Neural cell (in vitro differentiated cells): Measurements from ENCODE around the gene APOA1. TPM values are rescaled to one million over a fixed set of nuclear protein-coding genes. Genes with fewer than 3 reads are reported as not detected.

Source experiments
- H2AFZ ChIP-seq: fragments of 200-600, 300-800 bp; sonication (generic), shearing (Covaris generic); 2 replicates; pipeline ENCODE4 v1.6.0; 2014; ENCODE audit warnings: low read depth, mild to moderate bottlenecking, antibody characterized with exemption, low read length, moderate library complexity
- H3F3A ChIP-seq: fragments of 200-600 bp; shearing (Covaris generic); 2 replicates; pipeline ENCODE4 v1.6.1; 2016; ENCODE audit warnings: mild to moderate bottlenecking, moderate library complexity, mixed read lengths, antibody characterized with exemption, low read length; ENCODE audit not compliant: insufficient read depth, poor library complexity, severe bottlenecking
- H3K27ac ChIP-seq: fragments of 200-600, 300-800 bp; sonication (generic), shearing (Covaris generic); 2 replicates; pipeline ENCODE4 v1.5.1; 2014; ENCODE audit warnings: mild to moderate bottlenecking, low read length, moderate library complexity
- H3K27me3 ChIP-seq: fragments of 300-800, 200-600 bp; sonication (generic), shearing (Covaris generic); 2 replicates; pipeline ENCODE4 v1.6.0; 2014; ENCODE audit warnings: mild to moderate bottlenecking, low read depth, low read length, moderate library complexity; ENCODE audit not compliant: insufficient read depth
- H3K36me3 ChIP-seq: fragments of 300-800, 200-600 bp; sonication (generic), shearing (Covaris generic); 2 replicates; pipeline ENCODE4 v1.5.1; 2014; ENCODE audit warnings: mild to moderate bottlenecking, antibody characterized with exemption, low read length, moderate library complexity; ENCODE audit not compliant: insufficient read depth
- H3K4me2 ChIP-seq: fragments of 300-800, 200-600 bp; sonication (generic), shearing (Covaris generic); 2 replicates; pipeline ENCODE4 v1.6.0; 2014; ENCODE audit warnings: mild to moderate bottlenecking, low read length
- H3K4me3 ChIP-seq: fragments of 300-800, 200-600 bp; sonication (generic), shearing (Covaris generic); 2 replicates; pipeline ENCODE4 v1.5.1; 2014; ENCODE audit warnings: mild to moderate bottlenecking, low read length, moderate library complexity
- H3K79me2 ChIP-seq: fragments of 200-600 bp; shearing (Covaris generic); replicated peaks from 2 replicates; pipeline ENCODE4 v1.6.0; 2014; ENCODE audit warnings: mild to moderate bottlenecking, low read length, moderate library complexity; ENCODE audit not compliant: insufficient read depth
- H3K9ac ChIP-seq: fragments of 300-800, 200-600 bp; sonication (generic), shearing (Covaris generic); 2 replicates; pipeline ENCODE4 v1.6.1; 2016; ENCODE audit warnings: mild to moderate bottlenecking, low read length, mixed read lengths
- H3K9me2 ChIP-seq: fragments of 200-600 bp; shearing (Covaris generic); 2 replicates; pipeline ENCODE4 v1.6.1; 2016; ENCODE audit warnings: mild to moderate bottlenecking, low read length, mixed read lengths; ENCODE audit not compliant: insufficient read depth
- H3K9me3 ChIP-seq: fragments of 200-600, 300-800 bp; sonication (generic), shearing (Covaris generic); 2 replicates; pipeline ENCODE4 v1.6.1; 2016; ENCODE audit warnings: mild to moderate bottlenecking, mixed run types, low read length, moderate library complexity, mixed read lengths
- H4K20me1 ChIP-seq: fragments of 200-600 bp; shearing (Covaris generic); 2 replicates; pipeline ENCODE4 v1.6.1; 2016; ENCODE audit warnings: mild to moderate bottlenecking, mixed run types; ENCODE audit not compliant: insufficient read depth
- EP300 ChIP-seq: fragments of 450-650 bp; conservative IDR thresholded peaks from 2 replicates; pipeline ENCODE4 v1.6.1; 2014; ENCODE audit warnings: antibody characterized with exemption, mild to moderate bottlenecking, moderate library complexity; ENCODE audit not compliant: poor library complexity, severe bottlenecking
- EZH2 ChIP-seq: fragments of 200-600, 300-800 bp; shearing (Covaris generic), sonication (generic); IDR thresholded peaks from 2 replicates; pipeline ENCODE4 v1.6.1; 2014; ENCODE audit warnings: antibody characterized with exemption, low read length, borderline replicate concordance, mild to moderate bottlenecking; ENCODE audit not compliant: insufficient read depth, poor library complexity, severe bottlenecking
- POLR2AphosphoS5 ChIP-seq: IDR thresholded peaks from 2 replicates; pipeline ENCODE4 v1.6.1; 2012
- RAD21 ChIP-seq: fragments of 450-650 bp; conservative IDR thresholded peaks from 2 replicates; pipeline ENCODE4 v1.6.1; 2014; ENCODE audit warnings: antibody characterized with exemption, mild to moderate bottlenecking, moderate library complexity
- SMC3 ChIP-seq: fragments of 450-650 bp; conservative IDR thresholded peaks from 2 replicates; pipeline ENCODE4 v1.6.1; 2014; ENCODE audit warnings: antibody characterized with exemption, mild to moderate bottlenecking, moderate library complexity; ENCODE audit not compliant: poor library complexity
- TAF1 ChIP-seq: IDR thresholded peaks from 2 replicates; pipeline ENCODE4 v1.6.1; 2012; ENCODE audit warnings: low read depth
- polyA plus RNA-seq: library from polyadenylated mRNA; depleted of rRNA; stranded (reverse); fragments of >200 nt; gene quantifications from 2 replicates; pipeline ENCODE4 v1.2.3, GENCODE V29; 2014
- TF ChIP-seq, protein P1 (sequence below): IDR thresholded peaks from 2 replicates; pipeline ENCODE4 v1.6.1; 2012; ENCODE audit warnings: borderline replicate concordance
- TF ChIP-seq, protein P2 (sequence below): fragments of 450-650 bp; IDR thresholded peaks from 2 replicates; pipeline ENCODE4 v1.5.1; 2014; ENCODE audit warnings: antibody characterized with exemption, mild to moderate bottlenecking, moderate library complexity; ENCODE audit not compliant: poor library complexity, severe bottlenecking

APOA1 gene
- polyA plus RNA-seq, 1 donor from 2014 or later, result not detected

DNA sequence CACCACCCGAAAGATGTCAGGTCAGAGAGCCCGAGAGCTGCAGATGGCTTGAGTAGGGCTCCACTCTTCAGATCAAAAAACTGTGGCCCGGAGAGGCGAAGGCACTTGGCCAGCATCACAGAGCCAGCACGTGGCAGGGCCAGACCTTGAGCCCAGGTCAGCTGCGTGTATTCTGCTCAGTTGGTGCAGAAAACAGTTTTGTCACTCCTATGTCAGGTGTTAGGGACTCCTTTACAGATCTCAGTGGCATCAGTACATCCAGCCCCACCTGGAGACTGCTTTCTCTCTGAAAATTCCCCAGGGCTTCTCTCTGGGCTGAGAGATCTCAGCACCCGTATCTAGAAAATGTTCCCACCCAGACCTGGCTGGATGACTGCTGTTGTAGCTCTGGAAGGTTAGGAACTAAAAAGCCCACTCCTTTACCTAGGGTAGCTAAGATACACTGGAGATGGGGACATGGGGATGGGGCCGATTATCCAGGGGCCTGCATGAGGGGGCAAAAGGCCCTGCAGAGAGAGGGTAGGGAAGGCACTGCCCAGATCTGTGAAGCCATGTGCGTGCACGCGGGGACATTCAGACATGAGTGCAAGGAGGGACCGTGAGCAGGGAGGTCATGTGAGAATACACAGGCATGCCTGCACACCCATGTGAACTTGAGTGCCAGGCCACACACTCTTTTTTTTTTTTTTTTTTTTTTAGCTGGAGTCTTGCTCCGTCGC, 3.4 kb downstream of the APOA1 start:
- Histone ChIP-seq H3K79me2 (no peaks in the 10 kb centered on the region), H4K20me1 (no peaks in the 10 kb centered on the region), H3K4me2 (no peak overlapping the region), H3K27ac (no peak overlapping the region), H3K9ac (no peak overlapping the region), H2AFZ (no peak overlapping the region), H3K36me3 (no peaks in the 10 kb centered on the region), H3K9me2 (no peaks in the 10 kb centered on the region), H3F3A (no peaks in the 10 kb centered on the region), H3K27me3 (no peaks in the 10 kb centered on the region), H3K4me3 (no peak overlapping the region), H3K9me3 (no peaks in the 10 kb centered on the region)
- no peak for TF ChIP-seq TAF1

DNA sequence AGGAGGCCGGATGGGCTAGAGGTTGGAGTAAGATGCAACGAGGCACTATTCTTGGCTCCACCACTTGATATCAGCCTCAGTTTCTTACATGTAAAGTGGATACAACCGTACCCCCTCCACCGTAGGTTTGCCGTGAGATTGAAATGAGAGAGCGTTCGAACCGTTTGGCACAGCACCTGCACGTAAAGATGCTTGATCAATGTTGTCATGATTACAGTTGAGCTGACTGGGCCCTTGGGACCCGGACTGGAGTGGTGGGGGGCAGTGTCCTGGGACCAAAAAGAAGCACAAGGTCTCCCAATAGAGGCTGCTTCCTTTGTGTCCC, 4.0 kb downstream of the APOA1 start:
- Histone ChIP-seq H3K27me3 (no peaks in the 10 kb centered on the region), H2AFZ (no peak overlapping the region), H4K20me1 (no peaks in the 10 kb centered on the region), H3K27ac (no peak overlapping the region), H3K36me3 (no peaks in the 10 kb centered on the region), H3K9me3 (no peaks in the 10 kb centered on the region), H3K4me3 (no peak overlapping the region), H3F3A (no peaks in the 10 kb centered on the region), H3K9me2 (no peaks in the 10 kb centered on the region), H3K4me2 (no peak overlapping the region), H3K79me2 (no peaks in the 10 kb centered on the region), H3K9ac (no peak overlapping the region)
- TF ChIP-seq SMC3 (no peak), EP300 (no peak), POLR2AphosphoS5 (no peak), TAF1 (no peak)

DNA sequence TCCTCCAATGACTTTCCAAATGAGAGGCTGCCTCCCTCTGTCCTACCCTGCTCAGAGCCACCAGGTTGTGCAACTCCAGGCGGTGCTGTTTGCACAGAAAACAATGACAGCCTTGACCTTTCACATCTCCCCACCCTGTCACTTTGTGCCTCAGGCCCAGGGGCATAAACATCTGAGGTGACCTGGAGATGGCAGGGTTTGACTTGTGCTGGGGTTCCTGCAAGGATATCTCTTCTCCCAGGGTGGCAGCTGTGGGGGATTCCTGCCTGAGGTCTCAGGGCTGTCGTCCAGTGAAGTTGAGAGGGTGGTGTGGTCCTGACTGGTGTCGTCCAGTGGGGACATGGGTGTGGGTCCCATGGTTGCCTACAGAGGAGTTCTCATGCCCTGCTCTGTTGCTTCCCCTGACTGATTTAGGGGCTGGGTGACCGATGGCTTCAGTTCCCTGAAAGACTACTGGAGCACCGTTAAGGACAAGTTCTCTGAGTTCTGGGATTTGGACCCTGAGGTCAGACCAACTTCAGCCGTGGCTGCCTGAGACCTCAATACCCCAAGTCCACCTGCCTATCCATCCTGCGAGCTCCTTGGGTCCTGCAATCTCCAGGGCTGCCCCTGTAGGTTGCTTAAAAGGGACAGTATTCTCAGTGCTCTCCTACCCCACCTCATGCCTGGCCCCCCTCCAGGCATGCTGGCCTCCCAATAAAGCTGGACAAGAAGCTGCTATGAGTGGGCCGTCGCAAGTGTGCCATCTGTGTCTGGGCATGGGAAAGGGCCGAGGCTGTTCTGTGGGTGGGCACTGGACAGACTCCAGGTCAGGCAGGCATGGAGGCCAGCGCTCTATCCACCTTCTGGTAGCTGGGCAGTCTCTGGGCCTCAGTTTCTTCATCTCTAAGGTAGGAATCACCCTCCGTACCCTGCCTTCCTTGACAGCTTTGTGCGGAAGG, 4.8 kb downstream of the APOA1 start:
- Histone ChIP-seq H3K27me3 (no peaks in the 10 kb centered on the region), H3K27ac (no peak overlapping the region), H2AFZ (no peak overlapping the region), H3K4me3 (no peak overlapping the region), H4K20me1 (no peaks in the 10 kb centered on the region), H3K4me2 (no peak overlapping the region), H3K9ac (no peak overlapping the region), H3K36me3 (no peaks in the 10 kb centered on the region), H3K79me2 (no peaks in the 10 kb centered on the region), H3K9me3 (no peaks in the 10 kb centered on the region), H3K9me2 (no peaks in the 10 kb centered on the region), H3F3A (no peaks in the 10 kb centered on the region)
- TF ChIP-seq EZH2 (no peak), RAD21 (no peak), TAF1 (no peak), SMC3 (no peak), POLR2AphosphoS5 (no peak)
- TF ChIP-seq, protein P1, sequence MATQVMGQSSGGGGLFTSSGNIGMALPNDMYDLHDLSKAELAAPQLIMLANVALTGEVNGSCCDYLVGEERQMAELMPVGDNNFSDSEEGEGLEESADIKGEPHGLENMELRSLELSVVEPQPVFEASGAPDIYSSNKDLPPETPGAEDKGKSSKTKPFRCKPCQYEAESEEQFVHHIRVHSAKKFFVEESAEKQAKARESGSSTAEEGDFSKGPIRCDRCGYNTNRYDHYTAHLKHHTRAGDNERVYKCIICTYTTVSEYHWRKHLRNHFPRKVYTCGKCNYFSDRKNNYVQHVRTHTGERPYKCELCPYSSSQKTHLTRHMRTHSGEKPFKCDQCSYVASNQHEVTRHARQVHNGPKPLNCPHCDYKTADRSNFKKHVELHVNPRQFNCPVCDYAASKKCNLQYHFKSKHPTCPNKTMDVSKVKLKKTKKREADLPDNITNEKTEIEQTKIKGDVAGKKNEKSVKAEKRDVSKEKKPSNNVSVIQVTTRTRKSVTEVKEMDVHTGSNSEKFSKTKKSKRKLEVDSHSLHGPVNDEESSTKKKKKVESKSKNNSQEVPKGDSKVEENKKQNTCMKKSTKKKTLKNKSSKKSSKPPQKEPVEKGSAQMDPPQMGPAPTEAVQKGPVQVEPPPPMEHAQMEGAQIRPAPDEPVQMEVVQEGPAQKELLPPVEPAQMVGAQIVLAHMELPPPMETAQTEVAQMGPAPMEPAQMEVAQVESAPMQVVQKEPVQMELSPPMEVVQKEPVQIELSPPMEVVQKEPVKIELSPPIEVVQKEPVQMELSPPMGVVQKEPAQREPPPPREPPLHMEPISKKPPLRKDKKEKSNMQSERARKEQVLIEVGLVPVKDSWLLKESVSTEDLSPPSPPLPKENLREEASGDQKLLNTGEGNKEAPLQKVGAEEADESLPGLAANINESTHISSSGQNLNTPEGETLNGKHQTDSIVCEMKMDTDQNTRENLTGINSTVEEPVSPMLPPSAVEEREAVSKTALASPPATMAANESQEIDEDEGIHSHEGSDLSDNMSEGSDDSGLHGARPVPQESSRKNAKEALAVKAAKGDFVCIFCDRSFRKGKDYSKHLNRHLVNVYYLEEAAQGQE, result no peak
- TF ChIP-seq, protein P2, sequence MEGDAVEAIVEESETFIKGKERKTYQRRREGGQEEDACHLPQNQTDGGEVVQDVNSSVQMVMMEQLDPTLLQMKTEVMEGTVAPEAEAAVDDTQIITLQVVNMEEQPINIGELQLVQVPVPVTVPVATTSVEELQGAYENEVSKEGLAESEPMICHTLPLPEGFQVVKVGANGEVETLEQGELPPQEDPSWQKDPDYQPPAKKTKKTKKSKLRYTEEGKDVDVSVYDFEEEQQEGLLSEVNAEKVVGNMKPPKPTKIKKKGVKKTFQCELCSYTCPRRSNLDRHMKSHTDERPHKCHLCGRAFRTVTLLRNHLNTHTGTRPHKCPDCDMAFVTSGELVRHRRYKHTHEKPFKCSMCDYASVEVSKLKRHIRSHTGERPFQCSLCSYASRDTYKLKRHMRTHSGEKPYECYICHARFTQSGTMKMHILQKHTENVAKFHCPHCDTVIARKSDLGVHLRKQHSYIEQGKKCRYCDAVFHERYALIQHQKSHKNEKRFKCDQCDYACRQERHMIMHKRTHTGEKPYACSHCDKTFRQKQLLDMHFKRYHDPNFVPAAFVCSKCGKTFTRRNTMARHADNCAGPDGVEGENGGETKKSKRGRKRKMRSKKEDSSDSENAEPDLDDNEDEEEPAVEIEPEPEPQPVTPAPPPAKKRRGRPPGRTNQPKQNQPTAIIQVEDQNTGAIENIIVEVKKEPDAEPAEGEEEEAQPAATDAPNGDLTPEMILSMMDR, result no peak
